K562 (cell line): ENCODE measurements around the gene SIGLEC9.

Source experiments
- CREB3 ChIP-seq: fragments of 450-650 bp; conservative IDR thresholded peaks from 2 replicates; pipeline ENCODE4 v1.6.1; 2016; ENCODE audit warnings: missing genetic modification characterization, low read depth, mild to moderate bottlenecking, missing compliant biosample characterization, moderate library complexity
- CTCF ChIP-seq, 3 experiments: IDR thresholded peaks in 2 of 3; conservative IDR thresholded peaks in 1 of 3; 2 replicates each; pipeline ENCODE4 v1.5.1; 2011 to 2012; ENCODE audit warnings: low read length in 3 of 3, mild to moderate bottlenecking in 3 of 3, control low read depth in 2 of 3, improper control_type of control experiment in 1 of 3, inconsistent platforms in 1 of 3, low read depth in 1 of 3, mixed read lengths in 1 of 3, moderate library complexity in 1 of 3; ENCODE audit not compliant: insufficient read depth in 2 of 3
- EP300 ChIP-seq: IDR thresholded peaks from 2 replicates; pipeline ENCODE4 v1.6.1; 2012; ENCODE audit warnings: low read length, improper control_type of control experiment
- GABPA ChIP-seq: fragments of 200-800 bp; sonication (Bioruptor generic); conservative IDR thresholded peaks from 2 replicates; pipeline ENCODE4 v1.6.1; 2016; ENCODE audit warnings: low read depth, missing genetic modification characterization, missing compliant biosample characterization
- KAT2B ChIP-seq: IDR thresholded peaks from one replicate; pipeline ENCODE4 v1.6.1; 2012; ENCODE audit warnings: low read depth, mild to moderate bottlenecking, control low read depth, inconsistent platforms, low read length, moderate library complexity
- KDM5B ChIP-seq: fragments of 200-600 bp; sonication (generic); IDR thresholded peaks from 2 replicates; pipeline ENCODE4 v1.6.1; 2012; ENCODE audit warnings: low read depth, mild to moderate bottlenecking, moderate library complexity, low read length, control low read depth, inconsistent platforms; ENCODE audit not compliant: insufficient replicate concordance
- RERE ChIP-seq: sonication (generic); formaldehyde crosslinking; IDR thresholded peaks from 2 replicates; pipeline ENCODE4 v1.8.0; 2023; ENCODE audit warnings: missing genetic modification reagents, mild to moderate bottlenecking, borderline replicate concordance
- SRF ChIP-seq, 2 experiments: fragments of 250-450, 450-650 bp in 1 of 2; sonication (Bioruptor Pico) in 1 of 2; sonication (generic) in 1 of 2; formaldehyde crosslinking; IDR thresholded peaks; 2 replicates each; pipeline versions ENCODE4 v1.5.0 to v1.5.1; 2020 to 2022; ENCODE audit warnings: mild to moderate bottlenecking in 1 of 2, missing genetic modification reagents in 1 of 2
- ZBTB17 ChIP-seq: fragments of 450-650 bp; formaldehyde crosslinking; IDR thresholded peaks from 2 replicates; pipeline ENCODE4 v1.4.0; 2020; ENCODE audit warnings: mild to moderate bottlenecking
- ZBTB43 ChIP-seq: sonication (generic); formaldehyde crosslinking; IDR thresholded peaks from 2 replicates; pipeline ENCODE4 v1.8.0; 2023; ENCODE audit warnings: mild to moderate bottlenecking, missing genetic modification reagents
- ZBTB8A ChIP-seq: fragments of 450-650 bp; IDR thresholded peaks from 2 replicates; pipeline ENCODE4 v1.6.1; 2018; ENCODE audit warnings: mild to moderate bottlenecking, moderate library complexity; ENCODE audit not compliant: partially characterized antibody

- no peak for TF ChIP-seq GABPA
- no peak for TF ChIP-seq CTCF (IDR thresholded peaks at IDR 0.05 in 2 of 3, conservative IDR thresholded peaks at IDR 0.05 in 1 of 3; ENCODE audit: insufficient read depth in 2 of 3, low read depth in 1 of 3, low read length in 3 of 3)
- no peak for TF ChIP-seq SRF (CRISPR knock-in tag; IDR thresholded peaks at IDR 0.05)
- TF ChIP-seq KDM5B, result no peak
- TF ChIP-seq EP300, result no peak
- TF ChIP-seq ZBTB17 (CRISPR knock-in tag), result no peak
- TF ChIP-seq RERE (CRISPR knock-in tag), result no peak
- TF ChIP-seq ZBTB8A, result no peak
- no peak for TF ChIP-seq CREB3 (tag)
- TF ChIP-seq KAT2B, result no peak
- no peak for TF ChIP-seq ZBTB43 (CRISPR knock-in tag)
These were observed 38.4 kb upstream of the SIGLEC9 start for GRCh38 chr19:51086153-51086850.
